Naive B cell (primary cell): ENCODE measurements around the gene NELFB. TPM values are rescaled to one million over a fixed set of nuclear protein-coding genes. Genes with fewer than 3 reads are reported as not detected.
"Not testable (repeated sequence)": the region's sequence is repeated elsewhere in the genome, so short reads cannot be mapped to it uniquely, and the experiment has no call there.

Experiments
- ATAC-seq, 2 donors: fragments of 150-1000 bp; cut with Tn5 transposase; 2 replicates each; pipeline ENCODE4 v1.10.0; 2021; ENCODE audit warnings: low read depth in 2 of 2, mild to moderate bottlenecking in 2 of 2, moderate library complexity in 2 of 2
- DNase-seq: peaks from one replicate; pipeline ENCODE4 v3.0.0; 2022
- H3K27ac Mint-ChIP-seq, 6 donors: one replicate each; pipeline ENCODE4 v1.8.0; 2020 to 2022; ENCODE audit warnings: mild to moderate bottlenecking in 6 of 6, mixed read lengths in 6 of 6, moderate library complexity in 5 of 6, inconsistent platforms in 2 of 6
- H3K27me3 Mint-ChIP-seq, 3 donors: one replicate each; pipeline ENCODE4 v1.8.0; 2021 to 2022; ENCODE audit warnings: mixed read lengths in 3 of 3, mild to moderate bottlenecking in 1 of 3
- H3K36me3 Mint-ChIP-seq, 2 donors: one replicate each; pipeline ENCODE4 v1.8.0; 2020 to 2022; ENCODE audit warnings: mixed read lengths in 2 of 2, inconsistent platforms in 1 of 2, mild to moderate bottlenecking in 1 of 2
- H3K4me1 Mint-ChIP-seq, 3 donors: one replicate each; pipeline ENCODE4 v1.8.0; 2020 to 2022; ENCODE audit warnings: mixed read lengths in 3 of 3, inconsistent platforms in 1 of 3, mild to moderate bottlenecking in 1 of 3, moderate library complexity in 1 of 3
- H3K4me3 Mint-ChIP-seq, 8 donors: one replicate each; pipeline ENCODE4 v1.8.0; 2020 to 2022; ENCODE audit warnings: mild to moderate bottlenecking in 8 of 8, mixed read lengths in 8 of 8, moderate library complexity in 8 of 8, inconsistent platforms in 2 of 8
- H3K9me3 Mint-ChIP-seq, 7 donors: one replicate each; pipeline ENCODE4 v1.8.0; 2020 to 2022; ENCODE audit warnings: mixed read lengths in 7 of 7, mild to moderate bottlenecking in 5 of 7, inconsistent platforms in 2 of 7, moderate library complexity in 1 of 7
- polyA plus RNA-seq, 6 donors: library from polyadenylated mRNA; unstranded; fragments of 300-500 nt; fragmentation: Illumina TruSeq; gene quantifications; one replicate each; pipeline ENCODE4 v1.2.3, GENCODE V29; 2021; ENCODE audit warnings: low read depth in 6 of 6

NELFB gene
- polyA plus RNA-seq, 6 donors from 2014 or later, result 23.5 to 37.8 (median 27.2) TPM

GRCh38 chr9:137242269-137243203 lies 12.6 kb upstream of the NELFB start:
- peak overlapping the region; percentile 69 to 91 (median 86) for H3K4me3 Mint-ChIP-seq
- no peaks in the 10 kb centered on the region for H3K9me3 Mint-ChIP-seq
- peaks cover 18 to 29% (median 25%) of the 10 kb centered on the region in 3 donors for H3K4me1 Mint-ChIP-seq
- ATAC-seq, result no peak
- H3K27ac Mint-ChIP-seq, result peak overlapping the region in 3 of 6 donors; percentile 33 to 93 (median 59)
- H3K36me3 Mint-ChIP-seq, result peaks cover 0 to 6% of the 10 kb centered on the region in 2 donors
- H3K27me3 Mint-ChIP-seq, result no peaks in the 10 kb centered on the region
- no peak for DNase-seq

GRCh38 chr9:137243266-137243625 lies 11.9 kb upstream of the NELFB start:
- H3K27ac Mint-ChIP-seq, result peak overlapping the region in 2 of 6 donors; percentile 16 to 75
- H3K36me3 Mint-ChIP-seq, H3K9me3 Mint-ChIP-seq, ATAC-seq, DNase-seq, H3K27me3 Mint-ChIP-seq: not testable (repeated sequence)
- H3K4me3 Mint-ChIP-seq, result peak overlapping the region in 5 of 8 donors; percentile 12 to 85 (median 39)
- peaks cover 18 to 29% (median 21%) of the 10 kb centered on the region in 3 donors for H3K4me1 Mint-ChIP-seq

- H3K9me3 Mint-ChIP-seq, result no peaks in the 10 kb centered on the region
- H3K27ac Mint-ChIP-seq, result peak overlapping the region in 4 of 6 donors; percentile 8 to 84 (median 69)
- H3K4me3 Mint-ChIP-seq, result peak overlapping the region in 4 of 8 donors; percentile 30 to 85 (median 46)
- DNase-seq (no peak), ATAC-seq (no peak)
- peaks cover 0 to 6% of the 10 kb centered on the region in 2 donors for H3K36me3 Mint-ChIP-seq
- no peaks in the 10 kb centered on the region for H3K27me3 Mint-ChIP-seq
- H3K4me1 Mint-ChIP-seq, result peaks cover 18 to 27% (median 20%) of the 10 kb centered on the region in 3 donors
Measured at GRCh38 chr9:137243626-137244485, 11.3 kb upstream of the NELFB start.

GRCh38 chr9:137244486-137245449 lies 10.4 kb upstream of the NELFB start:
- H3K27ac Mint-ChIP-seq, result peak overlapping the region in 4 of 6 donors; percentile 8 to 84 (median 69)
- no peaks in the 10 kb centered on the region for H3K9me3 Mint-ChIP-seq
- DNase-seq (no peak), ATAC-seq (no peak)
- H3K36me3 Mint-ChIP-seq, result peaks cover 0 to 6% of the 10 kb centered on the region in 2 donors
- peak overlapping the region in 2 of 8 donors; percentile 41 to 65 for H3K4me3 Mint-ChIP-seq
- no peaks in the 10 kb centered on the region for H3K27me3 Mint-ChIP-seq
- H3K4me1 Mint-ChIP-seq, result peaks cover 17 to 21% (median 18%) of the 10 kb centered on the region in 3 donors

- H3K4me3 Mint-ChIP-seq, result peak overlapping the region in 2 of 8 donors; percentile 41 to 65
- H3K27me3 Mint-ChIP-seq, result no peaks in the 10 kb centered on the region
- no peaks in the 10 kb centered on the region for H3K9me3 Mint-ChIP-seq
- DNase-seq, result no peak
- ATAC-seq, result no peak
- H3K27ac Mint-ChIP-seq, result no peak overlapping the region
- H3K36me3 Mint-ChIP-seq, result peaks cover 0 to 6% of the 10 kb centered on the region in 2 donors
- H3K4me1 Mint-ChIP-seq, result peaks cover 17 to 18% (median 18%) of the 10 kb centered on the region in 3 donors
Measured at GRCh38 chr9:137245450-137246421, 9.4 kb upstream of the NELFB start.

- DNase-seq (no peak), ATAC-seq (no peak)
- no peak overlapping the region for H3K27ac Mint-ChIP-seq
- no peaks in the 10 kb centered on the region for H3K27me3 Mint-ChIP-seq
- H3K4me3 Mint-ChIP-seq, result peak overlapping the region in 1 of 8 donors; percentile 30
- H3K9me3 Mint-ChIP-seq, result no peaks in the 10 kb centered on the region
- H3K36me3 Mint-ChIP-seq, result no peaks in the 10 kb centered on the region
- H3K4me1 Mint-ChIP-seq, result peaks cover 14 to 16% (median 15%) of the 10 kb centered on the region in 3 donors
Measured at GRCh38 chr9:137247135-137247915, 7.8 kb upstream of the NELFB start.

GRCh38 chr9:137247916-137248175 lies 7.3 kb upstream of the NELFB start:
- no peak for DNase-seq
- ATAC-seq, result no peak
- H3K4me3 Mint-ChIP-seq, result no peak overlapping the region
- H3K4me1 Mint-ChIP-seq, result peaks cover 8 to 13% (median 9%) of the 10 kb centered on the region in 3 donors
- no peak overlapping the region for H3K27ac Mint-ChIP-seq
- no peaks in the 10 kb centered on the region for H3K9me3 Mint-ChIP-seq
- no peaks in the 10 kb centered on the region for H3K27me3 Mint-ChIP-seq
- no peaks in the 10 kb centered on the region for H3K36me3 Mint-ChIP-seq

- Mint-ChIP-seq H3K4me1 (peaks cover 6 to 12% (median 9%) of the 10 kb centered on the region in 3 donors), H3K27me3 (no peaks in the 10 kb centered on the region), H3K4me3 (peak overlapping the region in 2 of 8 donors; percentile 21 to 43), H3K36me3 (no peaks in the 10 kb centered on the region), H3K9me3 (no peaks in the 10 kb centered on the region), H3K27ac (no peak overlapping the region)
- ATAC-seq, result no peak
- DNase-seq, result no peak
Measured at GRCh38 chr9:137250329-137251193, 4.6 kb upstream of the NELFB start.

- Mint-ChIP-seq H3K27ac (no peak within 1 kb of the TSS), H3K4me3 (peak within 1 kb of the TSS in 2 of 8 donors; percentile 21 to 43), H3K4me1 (peaks cover 9 to 13% (median 10%) of the 10 kb centered on the region in 3 donors), H3K9me3 (no peaks in the 10 kb centered on the region), H3K27me3 (no peaks in the 10 kb centered on the region), H3K36me3 (no peaks in the 10 kb centered on the region)
- ATAC-seq (no peak), DNase-seq (no peak)
Measured at GRCh38 chr9:137251194-137251461, 4.0 kb upstream of the NELFB start, which contains the start of gene STPG3. STPG3 (plus strand) TSS chr9:137251286; CDS start chr9:137251287, 1 bp downstream.

GRCh38 chr9:137251490-137252268 lies 3.4 kb upstream of the NELFB start:
- no peaks in the 10 kb centered on the region for H3K27me3 Mint-ChIP-seq
- no peaks in the 10 kb centered on the region for H3K9me3 Mint-ChIP-seq
- ATAC-seq (no peak), DNase-seq (no peak)
- peak overlapping the region in 1 of 8 donors; percentile 43 for H3K4me3 Mint-ChIP-seq
- H3K27ac Mint-ChIP-seq, result no peak overlapping the region
- H3K4me1 Mint-ChIP-seq, result peaks cover 9 to 18% (median 16%) of the 10 kb centered on the region in 3 donors
- H3K36me3 Mint-ChIP-seq, result no peaks in the 10 kb centered on the region
